Activated T-helper 17 cell treated with anti-CD3 and anti-CD28 coated beads, Interleukin-2, amount 50 U/mL, for 72 hours (primary cell): ENCODE measurements around the gene PCK1. TPM values are rescaled to one million over a fixed set of nuclear protein-coding genes. Genes with fewer than 3 reads are reported as not detected.

ENCODE experiments used
- ATAC-seq: fragments of 150-1000 bp; cut with Tn5 transposase; replicated peaks from 2 replicates; pipeline ENCODE4 v1.10.0; 2021; ENCODE audit warnings: mild to moderate bottlenecking, moderate library complexity
- H3K27ac Mint-ChIP-seq: one replicate; pipeline ENCODE4 v1.8.0; 2022; ENCODE audit warnings: mixed read lengths
- H3K27me3 Mint-ChIP-seq: one replicate; pipeline ENCODE4 v1.8.0; 2022; ENCODE audit warnings: mixed read lengths
- H3K36me3 Mint-ChIP-seq: one replicate; pipeline ENCODE4 v1.8.0; 2022; ENCODE audit warnings: low read depth, mild to moderate bottlenecking, mixed read lengths
- H3K4me1 Mint-ChIP-seq: one replicate; pipeline ENCODE4 v1.8.0; 2022; ENCODE audit warnings: mixed read lengths
- H3K4me3 Mint-ChIP-seq: one replicate; pipeline ENCODE4 v1.8.0; 2022; ENCODE audit warnings: mild to moderate bottlenecking, mixed read lengths
- H3K9me3 Mint-ChIP-seq: one replicate; pipeline ENCODE4 v1.8.0; 2022; ENCODE audit warnings: mixed read lengths
- total RNA-seq, 2 donors: library from RNA; stranded (reverse); gene quantifications; one replicate each; pipeline ENCODE4 v1.2.3, GENCODE V29; 2022

PCK1 gene
- total RNA-seq, 2 donors from 2014 or later: not detected

DNA sequence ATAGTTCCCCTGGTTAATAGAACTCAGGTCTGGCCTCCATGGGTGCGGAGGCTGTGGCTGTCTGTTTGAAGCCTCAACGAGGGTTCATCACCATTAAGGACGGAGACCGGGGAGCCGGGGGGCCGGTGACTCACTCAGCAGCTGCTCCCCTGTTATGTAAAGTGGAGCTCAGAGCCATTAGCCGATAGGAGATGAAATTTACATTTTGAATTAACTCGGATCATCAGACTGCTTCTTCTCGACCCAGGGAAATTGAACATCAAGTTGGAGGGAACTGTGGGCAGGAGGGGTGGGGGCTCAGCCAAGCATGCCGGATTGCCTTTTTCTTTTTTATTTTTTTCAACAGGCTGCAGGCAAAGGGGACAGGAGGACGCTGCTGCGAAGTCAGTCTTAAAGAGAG, 12.3 kb downstream of the PCK1 start:
- H3K27me3 Mint-ChIP-seq: peaks cover 24% of the 10 kb centered on the region
- no peaks in the 10 kb centered on the region for H3K9me3 Mint-ChIP-seq
- no peaks in the 10 kb centered on the region for H3K4me1 Mint-ChIP-seq
- no peak overlapping the region for H3K27ac Mint-ChIP-seq
- no peak overlapping the region for H3K4me3 Mint-ChIP-seq
- H3K36me3 Mint-ChIP-seq: no peaks in the 10 kb centered on the region
- ATAC-seq: no peak

DNA sequence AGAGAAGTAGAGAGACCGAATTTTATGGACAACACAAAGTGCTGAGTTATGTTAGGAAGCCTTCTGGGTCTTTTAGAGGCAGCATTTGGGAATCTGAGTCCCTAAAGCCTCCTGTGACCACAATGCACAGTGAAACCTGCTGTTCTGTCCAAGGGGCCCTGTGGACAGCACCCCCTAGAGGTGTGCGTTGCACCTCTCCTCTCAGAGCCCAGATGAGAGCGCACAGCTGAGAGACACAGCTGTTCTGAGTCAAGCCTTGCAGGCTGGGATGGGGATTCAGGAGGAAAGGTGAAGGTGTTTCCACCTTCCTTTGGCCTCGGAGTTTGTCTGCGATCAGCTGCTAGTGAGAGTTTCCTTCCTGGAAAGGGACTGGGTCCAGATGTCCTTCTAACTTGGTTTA, 13.0 kb downstream of the PCK1 start:
- no peaks in the 10 kb centered on the region for H3K9me3 Mint-ChIP-seq
- H3K4me3 Mint-ChIP-seq: no peak overlapping the region
- H3K27ac Mint-ChIP-seq: no peak overlapping the region
- H3K36me3 Mint-ChIP-seq: no peaks in the 10 kb centered on the region
- no peak for ATAC-seq
- H3K27me3 Mint-ChIP-seq: peaks cover 21% of the 10 kb centered on the region
- no peaks in the 10 kb centered on the region for H3K4me1 Mint-ChIP-seq

DNA sequence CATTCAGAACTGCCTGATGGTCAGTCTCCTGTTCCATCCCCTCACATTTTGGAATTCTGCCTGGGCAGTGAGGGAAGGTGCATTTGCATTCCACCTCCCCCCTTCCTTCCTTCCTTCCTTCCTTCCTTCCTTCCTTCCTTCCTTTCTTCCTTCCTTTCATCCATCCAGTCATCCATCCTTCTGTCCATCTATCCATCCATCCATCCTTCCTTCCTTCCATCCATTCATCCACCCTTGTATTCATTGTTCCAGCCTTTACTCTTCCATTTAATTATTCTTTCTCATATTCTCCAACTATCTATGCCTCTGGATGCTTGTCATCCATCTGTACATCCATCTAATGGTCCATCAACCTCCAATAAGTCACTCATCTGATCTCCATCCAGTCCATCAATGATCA, 14.0 kb downstream of the PCK1 start:
- no peaks in the 10 kb centered on the region for H3K9me3 Mint-ChIP-seq
- H3K4me3 Mint-ChIP-seq: no peak overlapping the region
- no peak overlapping the region for H3K27ac Mint-ChIP-seq
- H3K27me3 Mint-ChIP-seq: peaks cover 20% of the 10 kb centered on the region
- ATAC-seq: no peak
- no peaks in the 10 kb centered on the region for H3K4me1 Mint-ChIP-seq
- H3K36me3 Mint-ChIP-seq: no peaks in the 10 kb centered on the region

DNA sequence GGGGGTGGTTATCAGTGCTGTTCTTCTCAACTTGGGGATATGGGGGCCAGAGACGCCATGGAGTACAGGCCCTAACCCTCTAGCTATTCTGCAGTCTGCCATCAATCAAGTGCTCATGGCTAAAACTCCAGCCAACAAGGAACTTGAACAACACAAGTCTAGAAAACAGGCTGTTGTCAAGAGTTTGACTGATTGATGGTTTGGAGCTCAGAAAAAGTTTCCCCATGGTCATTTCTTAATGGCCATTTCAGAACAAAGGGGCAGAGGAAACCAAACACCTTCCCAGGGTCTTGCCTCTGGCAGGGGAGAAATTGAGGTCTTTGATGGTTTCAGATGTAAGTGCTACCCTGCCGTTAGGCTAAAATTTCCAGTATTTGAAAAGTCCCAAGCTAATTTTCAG, 15.1 kb downstream of the PCK1 start:
- ATAC-seq: no peak
- Mint-ChIP-seq H3K9me3 (no peaks in the 10 kb centered on the region), H3K36me3 (no peaks in the 10 kb centered on the region), H3K27me3 (peaks cover 23% of the 10 kb centered on the region), H3K4me1 (no peaks in the 10 kb centered on the region), H3K27ac (no peak overlapping the region), H3K4me3 (no peak overlapping the region)

DNA sequence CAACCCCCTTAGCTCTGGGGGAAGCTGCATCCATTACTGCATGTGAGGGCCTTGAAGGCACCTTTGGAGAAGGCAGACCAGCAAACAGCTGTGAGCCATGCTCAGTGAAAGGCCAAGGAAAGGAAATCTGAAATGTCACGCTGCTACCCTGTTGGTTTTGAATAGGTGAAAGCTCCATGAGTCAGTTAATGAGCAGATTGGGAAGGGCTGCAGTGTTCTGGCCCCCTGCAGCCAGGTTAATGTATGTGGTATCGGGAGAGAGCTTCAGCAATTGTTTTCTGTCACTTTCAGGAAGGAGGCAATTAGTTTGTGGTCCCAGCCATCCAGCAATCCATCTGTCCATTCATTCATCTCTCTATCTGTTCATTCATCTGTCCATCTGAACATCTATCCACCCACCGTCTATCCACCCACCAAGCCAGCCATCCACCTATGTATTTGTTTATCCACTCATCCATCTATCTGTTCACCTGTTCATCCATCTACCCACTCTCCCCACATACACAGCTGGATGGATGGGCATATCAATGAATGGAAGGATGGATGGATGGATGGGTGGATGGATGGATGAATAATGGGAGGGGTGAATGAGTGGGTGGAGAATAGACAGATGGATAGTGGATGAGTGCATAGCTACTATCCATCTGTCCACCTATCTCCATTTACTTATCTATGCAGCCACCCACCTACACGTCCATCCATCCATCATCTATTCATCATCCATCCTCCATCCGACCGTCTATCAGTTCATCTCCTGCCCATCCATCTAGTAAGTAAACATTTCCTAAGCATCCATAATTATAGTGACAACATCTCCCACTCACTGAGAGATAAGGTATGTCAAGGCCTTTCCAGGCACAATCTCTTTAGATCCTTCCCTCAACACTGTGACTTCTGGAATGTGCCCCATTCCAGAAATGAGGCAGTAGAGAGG, 16.0 kb downstream of the PCK1 start:
- Mint-ChIP-seq H3K27me3 (peaks cover 31% of the 10 kb centered on the region), H3K36me3 (no peaks in the 10 kb centered on the region), H3K4me1 (no peaks in the 10 kb centered on the region), H3K9me3 (no peaks in the 10 kb centered on the region), H3K27ac (no peak overlapping the region), H3K4me3 (no peak overlapping the region)
- ATAC-seq: no peak

DNA sequence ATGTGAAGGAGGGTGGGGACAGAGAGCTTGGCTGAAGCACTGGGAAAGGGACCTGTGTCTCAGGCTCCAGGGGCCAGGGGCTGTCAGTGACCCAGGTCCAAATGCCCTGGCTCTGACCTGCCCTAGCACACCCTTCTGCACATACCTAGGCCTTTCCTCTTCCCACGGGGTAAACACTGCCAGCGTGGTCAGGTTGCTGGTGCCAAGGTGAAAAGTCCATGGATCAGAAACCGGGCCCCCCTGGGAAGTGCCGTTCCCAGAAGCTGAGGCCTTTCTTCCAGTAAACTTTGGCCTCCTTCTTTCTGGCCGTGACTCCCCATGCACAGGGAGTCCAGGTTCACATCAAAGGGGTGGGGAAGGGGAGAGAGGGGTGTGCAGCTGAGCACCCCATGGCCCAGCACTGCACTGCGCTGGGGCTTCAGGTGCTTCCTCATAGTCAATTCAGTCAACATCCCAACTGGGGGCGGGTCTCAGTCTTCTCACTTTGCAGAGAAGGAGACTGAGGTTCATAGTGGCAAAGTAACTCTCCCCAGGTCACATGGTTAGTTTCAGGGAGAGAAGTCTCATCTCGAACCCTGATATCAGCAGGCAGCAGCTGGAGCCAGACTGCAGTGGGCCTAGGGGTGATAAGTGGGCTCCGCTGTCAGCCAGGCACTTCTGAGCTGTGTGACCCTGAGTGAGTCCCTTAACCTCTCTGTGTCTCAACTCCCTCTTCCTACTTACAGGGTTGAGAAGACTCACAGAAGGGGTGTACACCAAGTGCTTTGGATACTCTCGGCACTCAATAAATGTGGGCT, 17.0 kb downstream of the PCK1 start:
- H3K4me1 Mint-ChIP-seq: no peaks in the 10 kb centered on the region
- H3K36me3 Mint-ChIP-seq: no peaks in the 10 kb centered on the region
- no peak overlapping the region for H3K27ac Mint-ChIP-seq
- no peak for ATAC-seq
- no peak overlapping the region for H3K4me3 Mint-ChIP-seq
- H3K9me3 Mint-ChIP-seq: no peaks in the 10 kb centered on the region
- H3K27me3 Mint-ChIP-seq: peaks cover 32% of the 10 kb centered on the region

GRCh38 chr20:57578476-57579165, 17.7 kb downstream of the PCK1 start:
- no peaks in the 10 kb centered on the region for H3K4me1 Mint-ChIP-seq
- no peak overlapping the region for H3K4me3 Mint-ChIP-seq
- peaks cover 37% of the 10 kb centered on the region for H3K27me3 Mint-ChIP-seq
- no peak for ATAC-seq
- no peaks in the 10 kb centered on the region for H3K9me3 Mint-ChIP-seq
- no peaks in the 10 kb centered on the region for H3K36me3 Mint-ChIP-seq
- no peak overlapping the region for H3K27ac Mint-ChIP-seq

DNA sequence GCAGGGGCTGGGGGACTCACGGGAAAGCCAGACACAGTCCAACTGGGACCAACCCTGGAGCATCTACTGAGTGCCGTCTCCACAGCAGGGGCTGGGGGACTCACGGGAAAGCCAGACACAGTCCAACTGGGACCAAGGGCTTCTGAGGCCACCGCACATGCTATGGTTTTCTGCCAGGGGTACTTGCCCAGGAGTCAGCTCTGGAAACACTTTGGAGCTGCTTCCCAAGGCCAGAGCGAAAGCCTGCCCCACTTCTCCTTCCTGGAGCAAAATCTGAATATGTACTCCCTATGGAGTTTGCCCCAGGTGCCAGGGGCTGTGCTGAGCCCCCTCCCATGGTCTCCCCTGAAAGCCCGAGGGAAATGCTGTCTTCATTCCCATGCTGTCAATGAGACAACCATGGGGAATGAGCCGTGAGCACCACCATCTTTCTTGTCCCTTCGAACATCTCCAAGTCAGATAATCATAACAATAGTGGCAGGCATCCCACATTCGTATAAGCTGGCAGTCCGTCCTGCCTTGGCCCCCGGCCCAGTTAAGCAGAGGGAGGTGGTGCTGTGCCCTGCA, 18.5 kb downstream of the PCK1 start:
- no peak for ATAC-seq
- Mint-ChIP-seq H3K27ac (no peak overlapping the region), H3K27me3 (peaks cover 41% of the 10 kb centered on the region), H3K36me3 (no peaks in the 10 kb centered on the region), H3K9me3 (no peaks in the 10 kb centered on the region), H3K4me1 (no peaks in the 10 kb centered on the region), H3K4me3 (no peak overlapping the region)

GRCh38 chr20:57579898-57580447, 19.1 kb downstream of the PCK1 start:
- Mint-ChIP-seq H3K36me3 (no peaks in the 10 kb centered on the region), H3K27me3 (peaks cover 45% of the 10 kb centered on the region), H3K4me1 (no peaks in the 10 kb centered on the region), H3K9me3 (no peaks in the 10 kb centered on the region), H3K27ac (no peak overlapping the region), H3K4me3 (no peak overlapping the region)
- ATAC-seq: no peak

- no peak for ATAC-seq
- H3K4me3 Mint-ChIP-seq: no peak overlapping the region
- no peaks in the 10 kb centered on the region for H3K9me3 Mint-ChIP-seq
- no peaks in the 10 kb centered on the region for H3K36me3 Mint-ChIP-seq
- H3K27ac Mint-ChIP-seq: no peak overlapping the region
- no peaks in the 10 kb centered on the region for H3K4me1 Mint-ChIP-seq
- H3K27me3 Mint-ChIP-seq: peaks cover 50% of the 10 kb centered on the region
Observed at GRCh38 chr20:57580478-57581201, 19.7 kb downstream of the PCK1 start.

GRCh38 chr20:57581202-57582028, 20.5 kb downstream of the PCK1 start:
- Mint-ChIP-seq H3K4me1 (no peaks in the 10 kb centered on the region), H3K27me3 (peaks cover 52% of the 10 kb centered on the region)

GRCh38 chr20:57582029-57582378, 21.1 kb downstream of the PCK1 start:
- Mint-ChIP-seq H3K4me3 (no peak overlapping the region), H3K9me3 (no peaks in the 10 kb centered on the region), H3K27me3 (peaks cover 55% of the 10 kb centered on the region), H3K36me3 (no peaks in the 10 kb centered on the region), H3K27ac (no peak overlapping the region), H3K4me1 (no peaks in the 10 kb centered on the region)
- ATAC-seq: no peak

More at GRCh38 chr20:57581202-57582028, 20.5 kb downstream of the PCK1 start:
- ATAC-seq: no peak
- H3K36me3 Mint-ChIP-seq: no peaks in the 10 kb centered on the region
- H3K4me3 Mint-ChIP-seq: no peak overlapping the region
- no peak overlapping the region for H3K27ac Mint-ChIP-seq
- H3K9me3 Mint-ChIP-seq: no peaks in the 10 kb centered on the region
